H1 (cell line): Measurements from ENCODE around the gene MLANA.

Experiments used
- EZH2 ChIP-seq: fragments of 200-600 bp; sonication (generic); IDR thresholded peaks from 2 replicates; pipeline ENCODE4 v1.7.1; 2012; ENCODE audit warnings: low read depth, mild to moderate bottlenecking, moderate library complexity, low read length, inconsistent platforms; ENCODE audit not compliant: severe bottlenecking
- JUND ChIP-seq: IDR thresholded peaks from 2 replicates; pipeline ENCODE4 v1.6.1; 2011; ENCODE audit warnings: mild to moderate bottlenecking, improper control_type of control experiment, low read length
- MAFK ChIP-seq: IDR thresholded peaks from 2 replicates; pipeline ENCODE4 v1.6.1; 2012; ENCODE audit warnings: low read depth, mild to moderate bottlenecking, improper control_type of control experiment, low read length
- POLR2A ChIP-seq, 2 experiments: IDR thresholded peaks; 1 replicate in 1 of 2; 2 replicates in 1 of 2; pipeline ENCODE4 v1.6.1; 2011; ENCODE audit warnings: low read depth in 2 of 2, low read length in 2 of 2, mild to moderate bottlenecking in 2 of 2; ENCODE audit errors: control extremely low read depth in 1 of 2
- POLR2AphosphoS5 ChIP-seq: IDR thresholded peaks from 2 replicates; pipeline ENCODE4 v1.6.1; 2011; ENCODE audit warnings: low read depth, low read length
- POU5F1 ChIP-seq: IDR thresholded peaks from 2 replicates; pipeline ENCODE4 v1.6.1; 2011; ENCODE audit warnings: low read depth, mild to moderate bottlenecking, low read length, moderate library complexity
- SP1 ChIP-seq: IDR thresholded peaks from 2 replicates; pipeline ENCODE4 v1.6.1; 2011; ENCODE audit warnings: low read depth, low read length
- SRF ChIP-seq: IDR thresholded peaks from 2 replicates; pipeline ENCODE4 v1.6.1; 2011; ENCODE audit warnings: mild to moderate bottlenecking, low read depth, low read length, moderate library complexity
- TAF7 ChIP-seq: optimal IDR thresholded peaks from 2 replicates; pipeline ENCODE3; 2011; ENCODE audit warnings: low read depth, mild to moderate bottlenecking, inconsistent platforms, low read length, moderate library complexity, borderline replicate concordance
- TF ChIP-seq, protein P1 (sequence below), 3 experiments: IDR thresholded peaks; 1 replicate in 2 of 3; 2 replicates in 1 of 3; pipeline versions ENCODE4 v1.5.1 to v1.6.1; 2011; ENCODE audit warnings: low read length in 3 of 3, mild to moderate bottlenecking in 3 of 3, inconsistent platforms in 2 of 3, low read depth in 1 of 3, moderate library complexity in 1 of 3; ENCODE audit not compliant: insufficient read depth in 1 of 3; ENCODE audit errors: control extremely low read depth in 1 of 3

- TF ChIP-seq POU5F1: no peak
- no peak for TF ChIP-seq POLR2A (IDR thresholded peaks at IDR 0.05; ENCODE audit: control extremely low read depth in 1 of 2, low read depth in 2 of 2, low read length in 2 of 2)
- TF ChIP-seq SRF: no peak
- no peak for TF ChIP-seq SP1
- TF ChIP-seq POLR2AphosphoS5: no peak
- no peak for TF ChIP-seq EZH2
- no peak for TF ChIP-seq TAF7
- TF ChIP-seq, protein P1, sequence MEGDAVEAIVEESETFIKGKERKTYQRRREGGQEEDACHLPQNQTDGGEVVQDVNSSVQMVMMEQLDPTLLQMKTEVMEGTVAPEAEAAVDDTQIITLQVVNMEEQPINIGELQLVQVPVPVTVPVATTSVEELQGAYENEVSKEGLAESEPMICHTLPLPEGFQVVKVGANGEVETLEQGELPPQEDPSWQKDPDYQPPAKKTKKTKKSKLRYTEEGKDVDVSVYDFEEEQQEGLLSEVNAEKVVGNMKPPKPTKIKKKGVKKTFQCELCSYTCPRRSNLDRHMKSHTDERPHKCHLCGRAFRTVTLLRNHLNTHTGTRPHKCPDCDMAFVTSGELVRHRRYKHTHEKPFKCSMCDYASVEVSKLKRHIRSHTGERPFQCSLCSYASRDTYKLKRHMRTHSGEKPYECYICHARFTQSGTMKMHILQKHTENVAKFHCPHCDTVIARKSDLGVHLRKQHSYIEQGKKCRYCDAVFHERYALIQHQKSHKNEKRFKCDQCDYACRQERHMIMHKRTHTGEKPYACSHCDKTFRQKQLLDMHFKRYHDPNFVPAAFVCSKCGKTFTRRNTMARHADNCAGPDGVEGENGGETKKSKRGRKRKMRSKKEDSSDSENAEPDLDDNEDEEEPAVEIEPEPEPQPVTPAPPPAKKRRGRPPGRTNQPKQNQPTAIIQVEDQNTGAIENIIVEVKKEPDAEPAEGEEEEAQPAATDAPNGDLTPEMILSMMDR (IDR thresholded peaks at IDR 0.05; ENCODE audit: control extremely low read depth in 1 of 3, insufficient read depth in 1 of 3, low read depth in 1 of 3, low read length in 3 of 3): no peak
- no peak for TF ChIP-seq MAFK
- TF ChIP-seq JUND: no peak
These were observed 19.3 kb downstream of the MLANA start for GRCh38 chr9:5909976-5910375.
